Activated naive CD8-positive, alpha-beta T cell (primary cell): ENCODE data around the gene GPI.
"Not testable (repeated sequence)": the region's sequence is repeated elsewhere in the genome, so short reads cannot be mapped to it uniquely, and the experiment has no call there.

Experiments
- H3K27ac Mint-ChIP-seq: one replicate; pipeline ENCODE4 v1.8.0; 2021; ENCODE audit warnings: mixed read lengths
- H3K27me3 Mint-ChIP-seq: one replicate; pipeline ENCODE4 v1.8.0; 2021; ENCODE audit warnings: mixed read lengths
- H3K36me3 Mint-ChIP-seq: one replicate; pipeline ENCODE4 v1.8.0; 2021; ENCODE audit warnings: mixed read lengths
- H3K4me1 Mint-ChIP-seq: one replicate; pipeline ENCODE4 v1.8.0; 2021; ENCODE audit warnings: low read depth, mixed read lengths
- H3K4me3 Mint-ChIP-seq: one replicate; pipeline ENCODE4 v1.8.0; 2021; ENCODE audit warnings: mild to moderate bottlenecking, mixed read lengths
- H3K9me3 Mint-ChIP-seq: one replicate; pipeline ENCODE4 v1.8.0; 2021; ENCODE audit warnings: low read depth, mixed read lengths

Gene GPI

GRCh38 chr19:34330116-34330515 lies 34.9 kb upstream of the GPI start:
- H3K36me3 Mint-ChIP-seq = peaks cover 7% of the 10 kb centered on the region
- H3K27me3 Mint-ChIP-seq = no peaks in the 10 kb centered on the region
- H3K4me3 Mint-ChIP-seq = no peak overlapping the region
- H3K27ac Mint-ChIP-seq = peak overlapping the region; percentile 58
- no peaks in the 10 kb centered on the region for H3K4me1 Mint-ChIP-seq
- H3K9me3 Mint-ChIP-seq = no peaks in the 10 kb centered on the region

GRCh38 chr19:34330596-34330995 lies 34.4 kb upstream of the GPI start:
- H3K36me3 Mint-ChIP-seq, H3K27ac Mint-ChIP-seq, H3K9me3 Mint-ChIP-seq, H3K27me3 Mint-ChIP-seq, H3K4me3 Mint-ChIP-seq, H3K4me1 Mint-ChIP-seq: not testable (repeated sequence)

GRCh38 chr19:34331596-34331995 lies 33.4 kb upstream of the GPI start:
- H3K27me3 Mint-ChIP-seq, H3K27ac Mint-ChIP-seq, H3K4me3 Mint-ChIP-seq, H3K4me1 Mint-ChIP-seq, H3K36me3 Mint-ChIP-seq, H3K9me3 Mint-ChIP-seq: not testable (repeated sequence)

- no peak overlapping the region for H3K4me3 Mint-ChIP-seq
- peaks cover 5% of the 10 kb centered on the region for H3K36me3 Mint-ChIP-seq
- H3K4me1 Mint-ChIP-seq = peaks cover 6% of the 10 kb centered on the region
- no peak overlapping the region for H3K27ac Mint-ChIP-seq
- no peaks in the 10 kb centered on the region for H3K9me3 Mint-ChIP-seq
- no peaks in the 10 kb centered on the region for H3K27me3 Mint-ChIP-seq
Measured at GRCh38 chr19:34332027-34332760, 32.8 kb upstream of the GPI start.

GRCh38 chr19:34335914-34336313 lies 29.1 kb upstream of the GPI start:
- Mint-ChIP-seq H3K4me1 (peaks cover 6% of the 10 kb centered on the region), H3K36me3 (peaks cover 7% of the 10 kb centered on the region), H3K27ac (no peak overlapping the region), H3K9me3 (no peaks in the 10 kb centered on the region), H3K4me3 (no peak overlapping the region), H3K27me3 (no peaks in the 10 kb centered on the region)

- Mint-ChIP-seq H3K9me3 (no peaks in the 10 kb centered on the region), H3K4me1 (peaks cover 6% of the 10 kb centered on the region), H3K4me3 (no peak overlapping the region), H3K27ac (no peak overlapping the region), H3K27me3 (no peaks in the 10 kb centered on the region), H3K36me3 (peaks cover 9% of the 10 kb centered on the region)
Measured at GRCh38 chr19:34336781-34337271, 28.2 kb upstream of the GPI start.

- H3K9me3 Mint-ChIP-seq = no peaks in the 10 kb centered on the region
- H3K4me3 Mint-ChIP-seq = no peak overlapping the region
- peaks cover 9% of the 10 kb centered on the region for H3K36me3 Mint-ChIP-seq
- no peak overlapping the region for H3K27ac Mint-ChIP-seq
- no peaks in the 10 kb centered on the region for H3K27me3 Mint-ChIP-seq
- peaks cover 6% of the 10 kb centered on the region for H3K4me1 Mint-ChIP-seq
Measured at GRCh38 chr19:34337739-34338138, 27.3 kb upstream of the GPI start.

GRCh38 chr19:34341935-34342680 lies 22.9 kb upstream of the GPI start:
- peak overlapping the region; percentile 46 for H3K27ac Mint-ChIP-seq
- H3K4me1 Mint-ChIP-seq = peaks cover 6% of the 10 kb centered on the region
- H3K9me3 Mint-ChIP-seq = no peaks in the 10 kb centered on the region
- H3K27me3 Mint-ChIP-seq = no peaks in the 10 kb centered on the region
- no peak overlapping the region for H3K4me3 Mint-ChIP-seq
- peaks cover 15% of the 10 kb centered on the region for H3K36me3 Mint-ChIP-seq

- Mint-ChIP-seq H3K27me3 (no peaks in the 10 kb centered on the region), H3K9me3 (no peaks in the 10 kb centered on the region), H3K4me1 (peaks cover 5% of the 10 kb centered on the region), H3K27ac (no peak overlapping the region), H3K36me3 (peaks cover 15% of the 10 kb centered on the region), H3K4me3 (no peak overlapping the region)
Measured at GRCh38 chr19:34343751-34344150, 21.2 kb upstream of the GPI start.

GRCh38 chr19:34345947-34346351 lies 19.0 kb upstream of the GPI start:
- H3K9me3 Mint-ChIP-seq = no peaks in the 10 kb centered on the region
- no peak overlapping the region for H3K27ac Mint-ChIP-seq
- peaks cover 17% of the 10 kb centered on the region for H3K4me1 Mint-ChIP-seq
- peaks cover 8% of the 10 kb centered on the region for H3K36me3 Mint-ChIP-seq
- H3K4me3 Mint-ChIP-seq = no peak overlapping the region
- no peaks in the 10 kb centered on the region for H3K27me3 Mint-ChIP-seq

- Mint-ChIP-seq H3K9me3 (no peaks in the 10 kb centered on the region), H3K4me1 (peaks cover 27% of the 10 kb centered on the region), H3K27me3 (no peaks in the 10 kb centered on the region), H3K27ac (no peak overlapping the region), H3K4me3 (no peak overlapping the region), H3K36me3 (peaks cover 6% of the 10 kb centered on the region)
Measured at GRCh38 chr19:34347561-34348165, 17.3 kb upstream of the GPI start.

- Mint-ChIP-seq H3K27ac (peak overlapping the region; percentile 86), H3K4me3 (no peak overlapping the region), H3K27me3 (no peaks in the 10 kb centered on the region), H3K4me1 (peaks cover 27% of the 10 kb centered on the region), H3K36me3 (peaks cover 4% of the 10 kb centered on the region), H3K9me3 (no peaks in the 10 kb centered on the region)
Measured at GRCh38 chr19:34348899-34349487, 16.0 kb upstream of the GPI start.

- peak overlapping the region; percentile 86 for H3K27ac Mint-ChIP-seq
- H3K4me3 Mint-ChIP-seq = peak overlapping the region; percentile 44
- no peaks in the 10 kb centered on the region for H3K27me3 Mint-ChIP-seq
- H3K9me3 Mint-ChIP-seq = no peaks in the 10 kb centered on the region
- H3K36me3 Mint-ChIP-seq = peaks cover 4% of the 10 kb centered on the region
- H3K4me1 Mint-ChIP-seq = peaks cover 27% of the 10 kb centered on the region
Measured at GRCh38 chr19:34350161-34350561, 14.8 kb upstream of the GPI start.

GRCh38 chr19:34351382-34351826 lies 13.6 kb upstream of the GPI start:
- no peaks in the 10 kb centered on the region for H3K9me3 Mint-ChIP-seq
- H3K27me3 Mint-ChIP-seq = no peaks in the 10 kb centered on the region
- H3K4me3 Mint-ChIP-seq = no peak overlapping the region
- H3K36me3 Mint-ChIP-seq = no peaks in the 10 kb centered on the region
- H3K27ac Mint-ChIP-seq = peak overlapping the region; percentile 81
- peaks cover 22% of the 10 kb centered on the region for H3K4me1 Mint-ChIP-seq

GRCh38 chr19:34353546-34353945 lies 11.4 kb upstream of the GPI start:
- Mint-ChIP-seq H3K4me3 (no peak overlapping the region), H3K4me1 (peaks cover 31% of the 10 kb centered on the region), H3K27me3 (no peaks in the 10 kb centered on the region), H3K27ac (no peak overlapping the region), H3K36me3 (no peaks in the 10 kb centered on the region), H3K9me3 (no peaks in the 10 kb centered on the region)
